Measurements from ENCODE around the gene ROBO1. TPM values are rescaled to one million over a fixed set of nuclear protein-coding genes. Genes with fewer than 3 reads are reported as not detected.

ROBO1 gene
- total and polyA plus RNA-seq, 2 of the 13 experiments (the other 11 are each of a cell fraction or from before 2014, with no cell fraction given) = 52.2 to 71.0 TPM

DNA sequence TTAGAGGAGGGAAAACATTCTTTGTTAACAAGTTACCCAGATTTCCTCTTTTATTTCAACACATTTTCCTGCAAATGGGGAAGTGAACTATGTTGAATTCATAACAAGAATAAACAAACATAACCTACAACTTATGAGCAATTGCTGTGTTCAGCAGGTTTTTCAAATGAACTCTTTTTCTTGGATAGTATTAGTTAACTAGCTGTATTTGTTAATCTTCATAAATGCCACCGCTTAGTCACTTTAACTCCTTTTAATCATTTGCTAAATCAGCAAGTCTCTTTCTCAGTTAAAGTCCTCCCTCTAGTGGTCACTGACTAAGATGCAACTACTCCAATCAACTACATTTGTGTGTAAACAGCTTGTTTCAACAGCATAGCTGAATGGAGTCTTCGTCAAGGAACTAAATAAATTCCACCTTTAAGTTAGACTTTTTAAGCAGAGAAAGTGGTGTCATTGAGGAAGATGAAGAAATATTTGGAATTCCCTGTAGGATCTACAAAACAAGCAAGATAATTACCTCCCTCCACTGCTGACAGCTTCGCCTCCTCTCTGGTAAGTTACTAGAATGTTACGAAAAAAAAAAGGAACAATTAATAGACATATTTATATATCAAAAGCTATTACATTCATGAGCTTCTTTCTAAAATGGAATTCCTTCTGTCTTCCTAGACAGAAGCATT, 1122.0 kb downstream of the ROBO1 start:
- ATAC-seq (peak; percentile 84), DNase-seq (ENCODE audit: low spot score) (peak; percentile 78), FAIRE-seq (peak; percentile 89)
- no peaks in the 10 kb centered on the region for H3K4me1 ChIP-seq (ENCODE audit: insufficient read depth, low read length)
- CTCF ChIA-PET (ENCODE audit: low intra/inter-chr PET ratio, low total read pairs) = no interaction called here
- H3K9ac ChIP-seq (ENCODE audit: insufficient read depth, low read depth, low read length) = no peak overlapping the region
- WGBS (ENCODE audit: low lambda C conversion rate) = 71% methylated on average over 4 of the region's 4 CpGs
- no peaks in the 10 kb centered on the region for H3K79me2 ChIP-seq (ENCODE audit: insufficient read depth, low read length)
- no peak overlapping the region for H3K4me2 ChIP-seq (ENCODE audit: low read depth, low read length)
- no peak overlapping the region for H2AFZ ChIP-seq (ENCODE audit: low read length)
- in situ Hi-C loops (cut with HindIII; ENCODE audit: extremely low pct_ligation_motif_present, low pct_unique_long_range_greater_than_20kb) = loop anchor here (25.0 kb wide), 1 partner anchor 1608 kb away; the partner anchor contains the start of gene ROBO2
- no peak overlapping the region for H3K27ac ChIP-seq (ENCODE audit: extremely low read length, insufficient read depth, low read length)
- H4K20me1 ChIP-seq (ENCODE audit: insufficient read depth, low read length) = 0 out of 2 replicates have a peak, but pooled peaks cover 2% of the 10 kb centered on the region
- BruUV-seq (replicated peaks) = no TSS peak
- POLR2A ChIA-PET = no interaction called here
- intact Hi-C loops (cut with micrococcal nuclease; ENCODE audit: unreplicated experiment) = loop anchor here (1.0 kb wide), 1 partner anchor 82 kb away; no protein-coding TSS in a partner anchor
- no peak overlapping the region for H3K4me3 ChIP-seq (replicated peaks in 1 of 3; ENCODE audit: insufficient read depth in 1 of 3, low read depth in 2 of 3, low read length in 3 of 3)
- H3K27me3 ChIP-seq (ENCODE audit: control insufficient read depth in 1 of 2, insufficient read depth in 2 of 2, low read length in 2 of 2) = no peaks in the 10 kb centered on the region
- peaks cover 2 to 24% of the 10 kb centered on the region in 2 experiments; a peak in 3 of 5 replicates for H3K36me3 ChIP-seq (replicated peaks in 1 of 2; ENCODE audit: control insufficient read depth in 1 of 2, insufficient read depth in 2 of 2, low read length in 2 of 2)
- H3K9me3 ChIP-seq (ENCODE audit: low read length) = no peaks in the 10 kb centered on the region
- TF ChIP-seq ZNF709 (CRISPR knock-in tag; IDR thresholded peaks at IDR 0.05) = no peak
- TF ChIP-seq ZSCAN31 (CRISPR knock-in tag; IDR thresholded peaks at IDR 0.05; ENCODE audit: low read depth) = no peak
- no peak for TF ChIP-seq PCBP1 (IDR thresholded peaks at IDR 0.05; ENCODE audit: borderline replicate concordance, low read depth, low read length)
- TF ChIP-seq, protein P1, sequence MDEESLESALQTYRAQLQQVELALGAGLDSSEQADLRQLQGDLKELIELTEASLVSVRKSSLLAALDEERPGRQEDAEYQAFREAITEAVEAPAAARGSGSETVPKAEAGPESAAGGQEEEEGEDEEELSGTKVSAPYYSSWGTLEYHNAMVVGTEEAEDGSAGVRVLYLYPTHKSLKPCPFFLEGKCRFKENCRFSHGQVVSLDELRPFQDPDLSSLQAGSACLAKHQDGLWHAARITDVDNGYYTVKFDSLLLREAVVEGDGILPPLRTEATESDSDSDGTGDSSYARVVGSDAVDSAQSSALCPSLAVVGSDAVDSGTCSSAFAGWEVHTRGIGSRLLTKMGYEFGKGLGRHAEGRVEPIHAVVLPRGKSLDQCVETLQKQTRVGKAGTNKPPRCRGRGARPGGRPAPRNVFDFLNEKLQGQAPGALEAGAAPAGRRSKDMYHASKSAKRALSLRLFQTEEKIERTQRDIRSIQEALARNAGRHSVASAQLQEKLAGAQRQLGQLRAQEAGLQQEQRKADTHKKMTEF (CRISPR knock-in tag; IDR thresholded peaks at IDR 0.05) = 0 out of 2 replicates have a peak, but pooled peaks have one; percentile 30
- TF ChIP-seq WIZ (CRISPR knock-in tag; IDR thresholded peaks at IDR 0.05) = no peak
- TF ChIP-seq, protein P2, sequence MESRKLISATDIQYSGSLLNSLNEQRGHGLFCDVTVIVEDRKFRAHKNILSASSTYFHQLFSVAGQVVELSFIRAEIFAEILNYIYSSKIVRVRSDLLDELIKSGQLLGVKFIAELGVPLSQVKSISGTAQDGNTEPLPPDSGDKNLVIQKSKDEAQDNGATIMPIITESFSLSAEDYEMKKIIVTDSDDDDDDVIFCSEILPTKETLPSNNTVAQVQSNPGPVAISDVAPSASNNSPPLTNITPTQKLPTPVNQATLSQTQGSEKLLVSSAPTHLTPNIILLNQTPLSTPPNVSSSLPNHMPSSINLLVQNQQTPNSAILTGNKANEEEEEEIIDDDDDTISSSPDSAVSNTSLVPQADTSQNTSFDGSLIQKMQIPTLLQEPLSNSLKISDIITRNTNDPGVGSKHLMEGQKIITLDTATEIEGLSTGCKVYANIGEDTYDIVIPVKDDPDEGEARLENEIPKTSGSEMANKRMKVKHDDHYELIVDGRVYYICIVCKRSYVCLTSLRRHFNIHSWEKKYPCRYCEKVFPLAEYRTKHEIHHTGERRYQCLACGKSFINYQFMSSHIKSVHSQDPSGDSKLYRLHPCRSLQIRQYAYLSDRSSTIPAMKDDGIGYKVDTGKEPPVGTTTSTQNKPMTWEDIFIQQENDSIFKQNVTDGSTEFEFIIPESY (CRISPR knock-in tag; IDR thresholded peaks at IDR 0.05) = no peak
- no peak for TF ChIP-seq ZNF550 (CRISPR knock-in tag; IDR thresholded peaks at IDR 0.05; ENCODE audit: borderline replicate concordance)
- no peak for TF ChIP-seq THAP11 (CRISPR knock-in tag; IDR thresholded peaks at IDR 0.05)
- TF ChIP-seq, protein P3, sequence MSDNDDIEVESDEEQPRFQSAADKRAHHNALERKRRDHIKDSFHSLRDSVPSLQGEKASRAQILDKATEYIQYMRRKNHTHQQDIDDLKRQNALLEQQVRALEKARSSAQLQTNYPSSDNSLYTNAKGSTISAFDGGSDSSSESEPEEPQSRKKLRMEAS (IDR thresholded peaks at IDR 0.05) = no peak
- TF ChIP-seq ZFP36 (IDR thresholded peaks at IDR 0.05; ENCODE audit: borderline replicate concordance, low read depth, low read length, partially characterized antibody) = no peak
- TF ChIP-seq FOXA3 (CRISPR knock-in tag; IDR thresholded peaks at IDR 0.05) = peak; percentile 80
- no peak for TF ChIP-seq SP2 (CRISPR knock-in tag; IDR thresholded peaks at IDR 0.05)
- no peak for TF ChIP-seq ZFYVE20 (CRISPR knock-in tag; IDR thresholded peaks at IDR 0.05; ENCODE audit: borderline replicate concordance, low read depth)
- TF ChIP-seq ZNF83 (CRISPR knock-in tag; IDR thresholded peaks at IDR 0.05; ENCODE audit: borderline replicate concordance) = no peak
- peak; percentile 92 to 97 for TF ChIP-seq MAFK (conservative IDR thresholded peaks at IDR 0.05 in 1 of 2, IDR thresholded peaks at IDR 0.05 in 1 of 2; ENCODE audit: low read length in 2 of 2)
- TF ChIP-seq, protein P4, sequence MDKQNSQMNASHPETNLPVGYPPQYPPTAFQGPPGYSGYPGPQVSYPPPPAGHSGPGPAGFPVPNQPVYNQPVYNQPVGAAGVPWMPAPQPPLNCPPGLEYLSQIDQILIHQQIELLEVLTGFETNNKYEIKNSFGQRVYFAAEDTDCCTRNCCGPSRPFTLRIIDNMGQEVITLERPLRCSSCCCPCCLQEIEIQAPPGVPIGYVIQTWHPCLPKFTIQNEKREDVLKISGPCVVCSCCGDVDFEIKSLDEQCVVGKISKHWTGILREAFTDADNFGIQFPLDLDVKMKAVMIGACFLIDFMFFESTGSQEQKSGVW (CRISPR knock-in tag; IDR thresholded peaks at IDR 0.05; ENCODE audit: borderline replicate concordance) = no peak
- no peak for TF ChIP-seq CREM (IDR thresholded peaks at IDR 0.05)
- TF ChIP-seq CREM (CRISPR knock-in tag; IDR thresholded peaks at IDR 0.05) = no peak
- TF ChIP-seq MTF2 (CRISPR knock-in tag; IDR thresholded peaks at IDR 0.05; ENCODE audit: borderline replicate concordance) = no peak
- TF ChIP-seq FOXM1 (CRISPR knock-in tag; IDR thresholded peaks at IDR 0.05) = no peak
- TF ChIP-seq NFKBIZ (CRISPR knock-in tag; IDR thresholded peaks at IDR 0.05) = no peak
- no peak for TF ChIP-seq ZNF616 (CRISPR knock-in tag; IDR thresholded peaks at IDR 0.05; ENCODE audit: low read depth)
